Choroid plexus epithelial cell (primary cell): ENCODE results near the gene IRX3.

Experiments
- DNase-seq: peaks from one replicate; pipeline ENCODE4 v3.0.0-alpha.2; 2010; ENCODE audit warnings: low read depth
- H3K4me3 ChIP-seq: 2 replicates; pipeline ENCODE4 v1.5.1; 2011; ENCODE audit warnings: low read depth, mild to moderate bottlenecking, control low read depth, low read length, moderate library complexity
- CTCF ChIP-seq: conservative IDR thresholded peaks from 2 replicates; pipeline ENCODE4 v1.5.1; 2011; ENCODE audit warnings: low read depth, mild to moderate bottlenecking, control low read depth, inconsistent platforms, low read length, moderate library complexity

IRX3 gene

GRCh38 chr16:54313789-54314188 lies 27.2 kb upstream of the IRX3 start:
- no peak for TF ChIP-seq CTCF
- DNase-seq = no peak

GRCh38 chr16:54312502-54312991 lies 26.0 kb upstream of the IRX3 start:
- no peak for DNase-seq
- H3K4me3 ChIP-seq = no peak overlapping the region
- TF ChIP-seq CTCF = no peak

More at GRCh38 chr16:54313789-54314188, 27.2 kb upstream of the IRX3 start:
- H3K4me3 ChIP-seq = no peak overlapping the region

- no peak for DNase-seq
- no peak overlapping the region for H3K4me3 ChIP-seq
- no peak for TF ChIP-seq CTCF
Observed at GRCh38 chr16:54309341-54309740, 22.8 kb upstream of the IRX3 start.

GRCh38 chr16:54305080-54305479 lies 18.5 kb upstream of the IRX3 start:
- no peak for TF ChIP-seq CTCF
- DNase-seq = no peak

GRCh38 chr16:54303613-54304012 lies 17.0 kb upstream of the IRX3 start:
- no peak for DNase-seq
- no peak overlapping the region for H3K4me3 ChIP-seq
- no peak for TF ChIP-seq CTCF

More at GRCh38 chr16:54305080-54305479, 18.5 kb upstream of the IRX3 start:
- H3K4me3 ChIP-seq = no peak overlapping the region

- H3K4me3 ChIP-seq = no peak overlapping the region
- DNase-seq = no peak
- TF ChIP-seq CTCF = no peak
Observed at GRCh38 chr16:54297154-54297553, 10.6 kb upstream of the IRX3 start.

- no peak overlapping the region for H3K4me3 ChIP-seq
- no peak for TF ChIP-seq CTCF
- DNase-seq = no peak
Observed at GRCh38 chr16:54296543-54296942, 10.0 kb upstream of the IRX3 start.
